Neural progenitor cell (in vitro differentiated cells): ENCODE results near the gene ELFN1. TPM values are rescaled to one million over a fixed set of nuclear protein-coding genes. Genes with fewer than 3 reads are reported as not detected.
A peak's percentile ranks its signal among the peaks of the same experiment; 100 is the strongest.

Source experiments
- DNase-seq: peaks from one replicate; pipeline ENCODE4 v3.0.0-alpha.2; 2016; ENCODE audit warnings: low spot score
- H2AFZ ChIP-seq: fragments of 200-600 bp; sonication (generic); replicated peaks from 2 replicates; pipeline ENCODE4 v1.6.1; 2016; ENCODE audit warnings: antibody characterized with exemption
- H3F3A ChIP-seq: fragments of 200-600 bp; sonication (generic); 2 replicates; pipeline ENCODE4 v1.6.1; 2016; ENCODE audit warnings: antibody characterized with exemption, low read depth
- H3K27ac ChIP-seq: fragments of 200-600 bp; sonication (generic); 2 replicates; pipeline ENCODE4 v1.5.1; 2016; ENCODE audit warnings: mild to moderate bottlenecking
- H3K27me3 ChIP-seq: fragments of 200-600 bp; sonication (generic); 2 replicates; pipeline ENCODE4 v1.6.1; 2016; ENCODE audit warnings: mild to moderate bottlenecking, moderate library complexity
- H3K36me3 ChIP-seq: fragments of 200-600 bp; sonication (generic); 2 replicates; pipeline ENCODE4 v1.5.1; 2016
- H3K4me1 ChIP-seq: fragments of 200-600 bp; sonication (generic); 2 replicates; pipeline ENCODE4 v1.6.1; 2016; ENCODE audit warnings: mixed run types
- H3K4me2 ChIP-seq: fragments of 200-600 bp; sonication (generic); 2 replicates; pipeline ENCODE4 v1.6.1; 2016
- H3K4me3 ChIP-seq: fragments of 200-600 bp; sonication (generic); 2 replicates; pipeline ENCODE4 v1.5.1; 2016
- H3K79me2 ChIP-seq: fragments of 200-600 bp; sonication (generic); 2 replicates; pipeline ENCODE4 v1.6.1; 2016; ENCODE audit warnings: low read depth
- H3K9ac ChIP-seq: fragments of 200-600 bp; sonication (generic); 2 replicates; pipeline ENCODE4 v1.6.1; 2016
- H3K9me3 ChIP-seq: fragments of 200-600 bp; sonication (generic); 2 replicates; pipeline ENCODE4 v1.5.1; 2016; ENCODE audit warnings: low read depth
- H4K20me1 ChIP-seq: fragments of 200-600 bp; sonication (generic); 2 replicates; pipeline ENCODE4 v1.6.1; 2016; ENCODE audit warnings: low read depth
- H3K27ac Mint-ChIP-seq: 3 replicates; pipeline ENCODE4 v1.8.0; 2021; ENCODE audit warnings: mixed read lengths
- H3K27me3 Mint-ChIP-seq: 2 replicates; pipeline ENCODE4 v1.8.0; 2022; ENCODE audit warnings: low read depth, mild to moderate bottlenecking, inconsistent platforms, moderate library complexity, mixed read lengths; ENCODE audit not compliant: insufficient read depth
- H3K36me3 Mint-ChIP-seq: 3 replicates; pipeline ENCODE4 v1.8.0; 2021; ENCODE audit warnings: mixed read lengths
- H3K4me1 Mint-ChIP-seq: 3 replicates; pipeline ENCODE4 v1.8.0; 2021; ENCODE audit warnings: mixed read lengths
- H3K4me3 Mint-ChIP-seq: 3 replicates; pipeline ENCODE4 v1.8.0; 2021; ENCODE audit warnings: mild to moderate bottlenecking, moderate library complexity, mixed read lengths
- H3K9me3 Mint-ChIP-seq: 3 replicates; pipeline ENCODE4 v1.8.0; 2020; ENCODE audit warnings: mixed read lengths
- EZH2 ChIP-seq: fragments of 200-600 bp; sonication (generic); IDR thresholded peaks from 2 replicates; pipeline ENCODE4 v1.6.1; 2017; ENCODE audit warnings: antibody characterized with exemption, mild to moderate bottlenecking, moderate library complexity
- EZH2phosphoT487 ChIP-seq: fragments of 200-600 bp; sonication (generic); IDR thresholded peaks from 2 replicates; pipeline ENCODE4 v1.6.1; 2017; ENCODE audit warnings: antibody characterized with exemption
- total RNA-seq: library from RNA; depleted of rRNA; stranded (reverse); fragments of >200 nt; gene quantifications from 2 replicates; pipeline ENCODE4 v1.2.3, GENCODE V29; 2015; ENCODE audit warnings: low replicate concordance
- TF ChIP-seq, protein P1 (sequence below): fragments of 200-600 bp; sonication (generic); IDR thresholded peaks from 2 replicates; pipeline ENCODE4 v1.5.1; 2017; ENCODE audit warnings: antibody characterized with exemption, mild to moderate bottlenecking

The ELFN1 gene
- total RNA-seq, 1 donor from 2014 or later: 2.2 TPM

DNA sequence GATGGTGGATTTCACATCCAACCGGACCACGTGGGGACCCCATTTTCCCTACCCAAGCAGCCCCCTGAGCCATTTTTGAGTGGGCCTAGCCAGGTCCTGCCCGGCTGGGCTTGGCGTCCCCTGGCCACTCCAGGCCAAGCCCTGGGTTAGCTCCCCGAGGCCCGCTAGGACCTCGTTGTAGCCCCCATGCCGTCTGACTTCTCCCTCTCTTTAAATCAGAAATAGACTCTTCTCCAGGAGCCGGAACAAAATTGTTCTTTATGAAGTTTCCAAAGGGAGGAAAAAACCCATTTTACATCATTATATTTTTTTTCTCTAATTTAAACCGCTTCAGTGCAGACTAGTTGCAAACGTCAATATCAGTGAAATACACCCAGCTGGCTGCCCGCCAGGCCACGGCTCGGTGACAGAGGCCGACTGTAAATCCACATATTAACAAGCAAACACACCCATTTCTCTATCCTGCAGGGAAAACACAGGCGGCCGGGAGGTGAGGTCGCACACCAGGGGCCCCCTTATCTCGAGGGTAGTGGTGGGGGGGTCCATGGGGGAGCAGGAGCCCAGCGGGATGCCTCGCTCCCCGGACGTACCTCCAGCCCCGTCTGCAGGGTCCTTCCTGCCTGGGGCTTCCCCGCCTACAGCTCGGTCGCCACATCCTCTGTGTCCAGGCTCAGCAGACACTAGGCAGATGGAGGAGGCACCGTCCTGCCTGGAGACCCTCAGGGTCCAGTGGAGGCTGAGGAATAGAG, 72.7 kb downstream of the ELFN1 start:
- H3K4me1 Mint-ChIP-seq: peaks cover 15% of the 10 kb centered on the region
- TF ChIP-seq EZH2phosphoT487 (no peak), EZH2 (no peak)
- TF ChIP-seq, protein P1, sequence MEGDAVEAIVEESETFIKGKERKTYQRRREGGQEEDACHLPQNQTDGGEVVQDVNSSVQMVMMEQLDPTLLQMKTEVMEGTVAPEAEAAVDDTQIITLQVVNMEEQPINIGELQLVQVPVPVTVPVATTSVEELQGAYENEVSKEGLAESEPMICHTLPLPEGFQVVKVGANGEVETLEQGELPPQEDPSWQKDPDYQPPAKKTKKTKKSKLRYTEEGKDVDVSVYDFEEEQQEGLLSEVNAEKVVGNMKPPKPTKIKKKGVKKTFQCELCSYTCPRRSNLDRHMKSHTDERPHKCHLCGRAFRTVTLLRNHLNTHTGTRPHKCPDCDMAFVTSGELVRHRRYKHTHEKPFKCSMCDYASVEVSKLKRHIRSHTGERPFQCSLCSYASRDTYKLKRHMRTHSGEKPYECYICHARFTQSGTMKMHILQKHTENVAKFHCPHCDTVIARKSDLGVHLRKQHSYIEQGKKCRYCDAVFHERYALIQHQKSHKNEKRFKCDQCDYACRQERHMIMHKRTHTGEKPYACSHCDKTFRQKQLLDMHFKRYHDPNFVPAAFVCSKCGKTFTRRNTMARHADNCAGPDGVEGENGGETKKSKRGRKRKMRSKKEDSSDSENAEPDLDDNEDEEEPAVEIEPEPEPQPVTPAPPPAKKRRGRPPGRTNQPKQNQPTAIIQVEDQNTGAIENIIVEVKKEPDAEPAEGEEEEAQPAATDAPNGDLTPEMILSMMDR: no peak
- no peak overlapping the region for H3K4me3 Mint-ChIP-seq
- Histone ChIP-seq H3K4me2 (no peak overlapping the region), H3K4me3 (no peak overlapping the region), H3K4me1 (no peaks in the 10 kb centered on the region), H3K27ac (no peak overlapping the region), H3K79me2 (no peaks in the 10 kb centered on the region), H2AFZ (no peak overlapping the region), H3F3A (no peaks in the 10 kb centered on the region), H3K27me3 (no peaks in the 10 kb centered on the region), H3K9ac (no peak overlapping the region), H3K36me3 (no peaks in the 10 kb centered on the region), H4K20me1 (peaks cover 7% of the 10 kb centered on the region), H3K9me3 (no peaks in the 10 kb centered on the region)
- peaks cover 2% of the 10 kb centered on the region for H3K36me3 Mint-ChIP-seq
- peak overlapping the region; percentile 63 for H3K27ac Mint-ChIP-seq
- H3K9me3 Mint-ChIP-seq: no peaks in the 10 kb centered on the region
- peaks cover 9% of the 10 kb centered on the region for H3K27me3 Mint-ChIP-seq
- DNase-seq: no peak

GRCh38 chr7:1743481-1744230, 73.6 kb downstream of the ELFN1 start:
- Histone ChIP-seq H3K4me2 (no peak overlapping the region), H3K4me1 (no peaks in the 10 kb centered on the region), H2AFZ (no peak overlapping the region), H3K79me2 (no peaks in the 10 kb centered on the region), H3K9ac (no peak overlapping the region), H3K27me3 (no peaks in the 10 kb centered on the region), H3K4me3 (no peak overlapping the region), H3K36me3 (no peaks in the 10 kb centered on the region), H3K27ac (no peak overlapping the region), H3K9me3 (no peaks in the 10 kb centered on the region), H3F3A (no peaks in the 10 kb centered on the region), H4K20me1 (peaks cover 7% of the 10 kb centered on the region)
- TF ChIP-seq EZH2phosphoT487 (no peak), EZH2 (no peak)
- TF ChIP-seq, protein P1: no peak
- Mint-ChIP-seq H3K27me3 (peaks cover 12% of the 10 kb centered on the region), H3K9me3 (no peaks in the 10 kb centered on the region), H3K4me1 (peaks cover 15% of the 10 kb centered on the region), H3K27ac (no peak overlapping the region), H3K4me3 (no peak overlapping the region), H3K36me3 (peaks cover 2% of the 10 kb centered on the region)
- no peak for DNase-seq

DNA sequence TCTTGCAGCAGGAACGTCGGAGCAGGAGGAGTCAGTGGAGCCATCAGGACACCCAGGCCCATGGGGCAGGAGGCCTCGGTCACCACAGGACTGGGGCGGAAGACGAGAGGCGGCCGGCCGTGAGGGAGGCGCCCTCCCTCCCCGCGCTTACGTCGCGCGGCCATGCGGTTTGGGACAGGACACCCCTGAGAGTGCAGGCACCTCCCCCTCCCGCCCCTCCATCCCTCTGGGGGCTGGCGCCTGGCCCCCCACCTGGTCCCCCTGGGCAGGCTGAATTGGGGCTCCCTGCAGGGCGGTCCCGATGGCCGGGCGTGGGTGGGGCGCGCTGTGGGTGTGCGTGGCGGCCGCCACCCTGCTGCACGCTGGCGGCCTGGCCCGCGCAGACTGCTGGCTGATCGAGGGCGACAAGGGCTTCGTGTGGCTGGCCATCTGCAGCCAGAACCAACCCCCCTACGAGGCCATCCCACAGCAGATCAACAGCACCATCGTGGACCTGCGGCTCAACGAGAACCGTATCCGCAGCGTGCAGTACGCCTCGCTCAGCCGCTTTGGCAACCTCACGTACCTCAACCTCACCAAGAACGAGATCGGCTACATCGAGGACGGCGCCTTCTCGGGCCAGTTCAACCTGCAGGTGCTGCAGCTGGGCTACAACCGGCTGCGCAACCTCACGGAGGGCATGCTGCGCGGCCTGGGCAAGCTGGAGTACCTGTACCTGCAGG, 74.4 kb downstream of the ELFN1 start:
- Histone ChIP-seq H3K4me2 (no peak overlapping the region), H3K4me3 (no peak overlapping the region), H3K79me2 (no peaks in the 10 kb centered on the region), H3K36me3 (no peaks in the 10 kb centered on the region), H3F3A (no peaks in the 10 kb centered on the region), H3K4me1 (no peaks in the 10 kb centered on the region), H2AFZ (no peak overlapping the region), H3K9me3 (no peaks in the 10 kb centered on the region), H4K20me1 (peaks cover 5% of the 10 kb centered on the region), H3K9ac (no peak overlapping the region), H3K27me3 (no peaks in the 10 kb centered on the region), H3K27ac (no peak overlapping the region)
- peaks cover 11% of the 10 kb centered on the region for H3K4me1 Mint-ChIP-seq
- TF ChIP-seq EZH2phosphoT487 (no peak), EZH2 (no peak)
- TF ChIP-seq, protein P1: no peak
- H3K4me3 Mint-ChIP-seq: no peak overlapping the region
- H3K27ac Mint-ChIP-seq: no peak overlapping the region
- no peaks in the 10 kb centered on the region for H3K9me3 Mint-ChIP-seq
- H3K27me3 Mint-ChIP-seq: peaks cover 7% of the 10 kb centered on the region
- DNase-seq: no peak
- peaks cover 2% of the 10 kb centered on the region for H3K36me3 Mint-ChIP-seq
